Measurements from ENCODE around the gene FOXD4L5.
"Not testable (repeated sequence)": the region's sequence is repeated elsewhere in the genome, so short reads cannot be mapped to it uniquely, and the experiment has no call there.

Gene FOXD4L5

DNA sequence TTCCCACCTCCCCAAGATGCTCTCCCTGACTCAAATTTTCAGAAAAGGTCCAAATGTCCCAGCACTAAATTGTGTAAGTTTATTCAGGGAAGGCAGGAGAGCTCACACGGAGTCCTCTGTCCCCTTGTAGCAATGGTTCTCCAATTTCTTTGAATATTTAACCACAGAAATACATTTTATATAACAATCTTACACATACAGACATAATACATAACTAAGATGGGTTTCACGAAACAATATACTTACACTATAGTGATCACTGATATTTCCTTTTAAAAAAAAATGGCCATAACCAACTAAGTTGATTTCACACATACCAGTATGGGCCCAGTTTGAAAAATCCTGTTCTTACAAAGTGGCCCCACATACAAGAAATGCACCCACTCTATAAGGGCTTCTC, at the start of gene FOXD4L5:
FOXD4L5 (minus strand) TSS at position 101 of the 400 bp plus-strand sequence. CDS start 832 bp downstream, outside the sequence.
- DNase-seq (ENCODE audit: low read depth) = not testable (repeated sequence)

DNA sequence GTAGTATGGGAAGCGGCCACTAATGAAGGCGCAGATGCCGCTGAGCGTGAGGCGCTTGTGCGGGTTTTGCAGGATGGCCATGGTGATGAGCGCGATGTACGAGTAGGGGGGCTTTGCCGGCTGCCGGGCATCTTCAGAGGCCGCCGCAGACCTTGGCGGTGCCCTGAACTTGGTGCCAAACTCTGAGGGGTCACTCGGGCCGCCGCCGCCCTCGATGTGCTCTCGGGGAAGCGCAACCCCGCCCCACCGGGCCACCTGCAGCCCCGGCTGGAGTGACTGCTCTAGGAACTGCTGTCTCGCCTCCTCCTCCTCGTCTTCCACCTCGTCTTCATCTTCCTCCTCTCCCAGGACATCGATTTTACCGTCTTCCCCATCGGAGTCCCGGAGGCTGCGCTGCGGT, 1.1 kb downstream of the FOXD4L5 start:
- DNase-seq (ENCODE audit: low read depth) = not testable (repeated sequence)

DNA sequence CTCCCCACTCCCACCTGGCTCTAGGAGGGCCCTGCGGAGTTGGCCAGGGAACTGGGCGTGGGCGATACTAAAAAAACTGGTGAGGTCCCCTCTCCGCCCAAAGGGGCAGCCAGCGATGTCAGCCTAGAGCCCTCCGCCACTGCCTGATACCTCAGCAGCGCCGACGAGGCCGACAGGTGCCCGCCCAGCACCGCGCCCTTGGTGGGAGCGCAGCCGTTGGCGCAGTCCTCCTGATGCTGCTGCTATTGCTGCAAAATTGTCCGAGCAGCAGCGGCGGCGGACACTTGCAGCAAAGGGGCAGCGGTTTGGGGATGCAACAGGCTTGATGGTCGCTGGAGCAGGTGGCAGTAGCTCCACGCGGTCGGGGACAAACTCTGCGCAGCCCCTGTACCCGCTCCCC, 2.0 kb downstream of the FOXD4L5 start:
- not testable (repeated sequence) for DNase-seq (ENCODE audit: low read depth)
